ENCODE data around the gene ARG2. TPM values are rescaled to one million over a fixed set of nuclear protein-coding genes. Genes with fewer than 3 reads are reported as not detected.

The ARG2 gene
- polyA plus RNA-seq, 1 donor (not counting 4 experiments of a cell fraction or from before 2014, with no cell fraction given) = 8.2 TPM

GRCh38 chr14:67579040-67579439 lies 40.7 kb upstream of the ARG2 start:
- Histone ChIP-seq H3K4me2 (ENCODE audit: control insufficient read depth, extremely low read depth, insufficient read depth, low read depth, low read length) (no peak overlapping the region), H3K27ac (ENCODE audit: control insufficient read depth, insufficient read depth, low read length) (no peak overlapping the region), H3K9me3 (ENCODE audit: control insufficient read depth, low read depth, low read length) (no peaks in the 10 kb centered on the region), H4K20me1 (ENCODE audit: control insufficient read depth, extremely low read depth, insufficient read depth, low read length) (no peaks in the 10 kb centered on the region), H3K27me3 (ENCODE audit: control insufficient read depth, extremely low read depth, insufficient read depth, low read length) (no peaks in the 10 kb centered on the region), H3K36me3 (ENCODE audit: control insufficient read depth in 2 of 2, extremely low read depth in 1 of 2, insufficient read depth in 2 of 2, low read length in 2 of 2) (peaks cover 0 to 11% of the 10 kb centered on the region in 2 experiments), H3K9ac (ENCODE audit: control insufficient read depth, extremely low read depth, insufficient read depth, low read length) (no peak overlapping the region), H3K4me1 (ENCODE audit: control insufficient read depth, extremely low read depth, insufficient read depth, low read length) (no peaks in the 10 kb centered on the region), H3K79me2 (ENCODE audit: control insufficient read depth, insufficient read depth, low read length) (no peaks in the 10 kb centered on the region), H2AFZ (ENCODE audit: control insufficient read depth, low read length) (no peak overlapping the region), H3K4me3 (ENCODE audit: control insufficient read depth in 2 of 3, extremely low read depth in 1 of 3, insufficient read depth in 2 of 3, low read depth in 1 of 3, low read length in 3 of 3) (no peak overlapping the region), H3K9me1 (ENCODE audit: control insufficient read depth, extremely low read depth, insufficient read depth, low read length) (no peaks in the 10 kb centered on the region)
- DNase-seq (ENCODE audit: low read depth, low spot score) (no peak), FAIRE-seq (no peak)
- dilution Hi-C loops (cut with MboI; ENCODE audit: extremely low pct_ligation_motif_present, low sequenced_read_pairs) = no loop called here
- TF ChIP-seq CTCF (optimal IDR thresholded peaks at IDR 0.05 in 1 of 3, IDR thresholded peaks at IDR 0.05 in 1 of 3, conservative IDR thresholded peaks at IDR 0.05 in 1 of 3; ENCODE audit: extremely low read depth in 1 of 3, insufficient read depth in 2 of 3, low read length in 3 of 3) (no peak), EZH2 (IDR thresholded peaks at IDR 0.05; ENCODE audit: low read length) (no peak)

DNA sequence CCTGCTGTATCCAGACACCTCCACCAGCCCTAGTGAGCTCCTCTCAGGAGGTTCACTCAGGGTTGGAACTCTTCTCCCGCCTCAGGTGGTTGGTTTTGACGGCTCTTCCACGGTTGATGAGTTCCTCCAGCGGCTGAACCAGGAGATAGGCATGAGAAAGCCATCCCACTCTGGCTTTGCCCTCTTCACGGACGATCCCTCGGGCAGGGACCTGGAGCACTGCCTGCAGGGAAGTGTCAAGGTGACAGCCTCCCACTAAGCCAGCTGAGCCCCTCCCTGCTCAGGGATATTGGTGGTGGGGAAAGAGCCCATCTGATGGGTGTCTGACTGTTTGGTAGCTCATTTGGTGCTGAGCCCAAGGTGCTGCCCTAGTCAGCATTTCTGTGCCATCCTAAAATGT lies 40.1 kb upstream of the ARG2 start:
- no peak for TF ChIP-seq CTCF (optimal IDR thresholded peaks at IDR 0.05 in 1 of 3, IDR thresholded peaks at IDR 0.05 in 1 of 3, conservative IDR thresholded peaks at IDR 0.05 in 1 of 3; ENCODE audit: extremely low read depth in 1 of 3, insufficient read depth in 2 of 3, low read length in 3 of 3)
- TF ChIP-seq EZH2 (IDR thresholded peaks at IDR 0.05; ENCODE audit: low read length) = no peak
- H3K4me2 ChIP-seq (ENCODE audit: control insufficient read depth, extremely low read depth, insufficient read depth, low read depth, low read length) = no peak overlapping the region
- no peaks in the 10 kb centered on the region for H3K27me3 ChIP-seq (ENCODE audit: control insufficient read depth, extremely low read depth, insufficient read depth, low read length)
- H3K4me3 ChIP-seq (ENCODE audit: control insufficient read depth in 2 of 3, extremely low read depth in 1 of 3, insufficient read depth in 2 of 3, low read depth in 1 of 3, low read length in 3 of 3) = no peak overlapping the region
- H3K27ac ChIP-seq (ENCODE audit: control insufficient read depth, insufficient read depth, low read length) = no peak overlapping the region
- DNase-seq (ENCODE audit: low read depth, low spot score) (no peak), FAIRE-seq (no peak)
- no peak overlapping the region for H3K9ac ChIP-seq (ENCODE audit: control insufficient read depth, extremely low read depth, insufficient read depth, low read length)
- no peaks in the 10 kb centered on the region for H3K79me2 ChIP-seq (ENCODE audit: control insufficient read depth, insufficient read depth, low read length)
- peaks cover 0 to 11% of the 10 kb centered on the region in 2 experiments for H3K36me3 ChIP-seq (ENCODE audit: control insufficient read depth in 2 of 2, extremely low read depth in 1 of 2, insufficient read depth in 2 of 2, low read length in 2 of 2)
- no peaks in the 10 kb centered on the region for H3K9me3 ChIP-seq (ENCODE audit: control insufficient read depth, low read depth, low read length)
- no peak overlapping the region for H2AFZ ChIP-seq (ENCODE audit: control insufficient read depth, low read length)
- no peaks in the 10 kb centered on the region for H4K20me1 ChIP-seq (ENCODE audit: control insufficient read depth, extremely low read depth, insufficient read depth, low read length)
- dilution Hi-C loops (cut with MboI; ENCODE audit: extremely low pct_ligation_motif_present, low sequenced_read_pairs) = no loop called here
- H3K4me1 ChIP-seq (ENCODE audit: control insufficient read depth, extremely low read depth, insufficient read depth, low read length) = no peaks in the 10 kb centered on the region
- no peaks in the 10 kb centered on the region for H3K9me1 ChIP-seq (ENCODE audit: control insufficient read depth, extremely low read depth, insufficient read depth, low read length)

All from keratinocyte (primary cell).